HepG2 (cell line): ENCODE measurements around the gene ALG14.
"Not testable (repeated sequence)": the region's sequence is repeated elsewhere in the genome, so short reads cannot be mapped to it uniquely, and the experiment has no call there.

Source experiments
- CTCF ChIP-seq: sonication (generic); formaldehyde crosslinking; IDR thresholded peaks from 2 replicates; pipeline ENCODE4 v1.5.0; 2020; ENCODE audit warnings: mild to moderate bottlenecking, missing genetic modification reagents, moderate library complexity
- ELF1 ChIP-seq: sonication (generic); formaldehyde crosslinking; IDR thresholded peaks from 2 replicates; pipeline ENCODE4 v1.4.0; 2020; ENCODE audit warnings: missing genetic modification reagents
- HMG20A ChIP-seq: IDR thresholded peaks from 2 replicates; pipeline ENCODE4 v1.6.1; 2016; ENCODE audit warnings: borderline replicate concordance
- MAFK ChIP-seq, 2 experiments: IDR thresholded peaks in 1 of 2; conservative IDR thresholded peaks in 1 of 2; 2 replicates each; pipeline ENCODE4 v1.6.1; 2011; ENCODE audit warnings: improper control_type of control experiment in 2 of 2, low read length in 2 of 2
- MZF1 ChIP-seq: sonication (generic); formaldehyde crosslinking; IDR thresholded peaks from 2 replicates; pipeline ENCODE4 v1.8.1; 2023; ENCODE audit warnings: mild to moderate bottlenecking, missing genetic modification reagents, borderline replicate concordance
- ZNF670 ChIP-seq: sonication (generic); formaldehyde crosslinking; IDR thresholded peaks from 2 replicates; pipeline ENCODE4 v1.8.0; 2022; ENCODE audit warnings: mild to moderate bottlenecking, missing genetic modification reagents, borderline replicate concordance
- ZNF691 ChIP-seq: sonication (generic); formaldehyde crosslinking; IDR thresholded peaks from 2 replicates; pipeline ENCODE4 v1.4.0; 2020; ENCODE audit warnings: missing genetic modification reagents, low read depth, mild to moderate bottlenecking, borderline replicate concordance

- TF ChIP-seq HMG20A (CRISPR knock-in tag); CTCF (CRISPR knock-in tag); MZF1 (CRISPR knock-in tag); MAFK (conservative IDR thresholded peaks at IDR 0.05 in 1 of 2, IDR thresholded peaks at IDR 0.05 in 1 of 2; ENCODE audit: low read length in 2 of 2); ZNF670 (CRISPR knock-in tag); ZNF691; ELF1 (CRISPR knock-in tag): not testable (repeated sequence)
Observed at GRCh38 chr1:95091290-95091689, 18.5 kb upstream of the ALG14 start.
